ENCODE data around the gene PLXNA1.

PLXNA1 gene

DNA sequence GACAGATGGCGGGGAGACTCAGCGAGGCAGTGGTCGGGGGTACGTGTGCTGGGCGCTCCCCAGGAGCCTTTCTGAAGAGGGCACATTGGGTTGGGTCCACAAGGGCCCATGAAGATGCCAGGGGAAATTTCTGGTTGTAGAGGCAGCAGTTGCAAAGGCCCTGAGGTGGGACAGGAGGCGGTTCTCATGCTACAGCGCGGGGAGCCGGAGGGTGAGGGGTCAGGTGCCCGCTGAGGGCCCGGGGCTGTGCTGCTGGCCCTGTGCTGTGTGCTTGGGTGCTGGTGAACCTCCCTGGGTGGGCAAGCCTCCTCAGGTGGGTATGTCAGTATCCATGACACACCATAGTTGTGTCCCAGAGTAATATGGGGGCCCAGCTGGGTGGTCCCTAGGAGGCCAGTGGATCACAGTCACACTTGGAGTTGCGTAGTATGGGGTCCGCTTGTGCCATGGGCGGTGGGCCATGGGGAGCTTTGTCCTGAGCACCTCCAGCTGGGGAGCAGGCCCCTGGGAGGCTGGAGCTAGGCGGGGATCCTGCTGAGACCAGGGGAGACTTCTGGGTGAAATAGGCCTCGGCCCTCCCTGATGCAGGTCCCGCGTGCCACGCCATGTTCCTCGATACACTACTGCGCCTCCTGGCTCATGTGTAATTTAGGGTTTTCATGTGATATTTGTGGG, 44.3 kb downstream of the PLXNA1 start:
- TF ChIP-seq, protein P1, sequence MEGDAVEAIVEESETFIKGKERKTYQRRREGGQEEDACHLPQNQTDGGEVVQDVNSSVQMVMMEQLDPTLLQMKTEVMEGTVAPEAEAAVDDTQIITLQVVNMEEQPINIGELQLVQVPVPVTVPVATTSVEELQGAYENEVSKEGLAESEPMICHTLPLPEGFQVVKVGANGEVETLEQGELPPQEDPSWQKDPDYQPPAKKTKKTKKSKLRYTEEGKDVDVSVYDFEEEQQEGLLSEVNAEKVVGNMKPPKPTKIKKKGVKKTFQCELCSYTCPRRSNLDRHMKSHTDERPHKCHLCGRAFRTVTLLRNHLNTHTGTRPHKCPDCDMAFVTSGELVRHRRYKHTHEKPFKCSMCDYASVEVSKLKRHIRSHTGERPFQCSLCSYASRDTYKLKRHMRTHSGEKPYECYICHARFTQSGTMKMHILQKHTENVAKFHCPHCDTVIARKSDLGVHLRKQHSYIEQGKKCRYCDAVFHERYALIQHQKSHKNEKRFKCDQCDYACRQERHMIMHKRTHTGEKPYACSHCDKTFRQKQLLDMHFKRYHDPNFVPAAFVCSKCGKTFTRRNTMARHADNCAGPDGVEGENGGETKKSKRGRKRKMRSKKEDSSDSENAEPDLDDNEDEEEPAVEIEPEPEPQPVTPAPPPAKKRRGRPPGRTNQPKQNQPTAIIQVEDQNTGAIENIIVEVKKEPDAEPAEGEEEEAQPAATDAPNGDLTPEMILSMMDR (conservative IDR thresholded peaks at IDR 0.05; ENCODE audit: control insufficient read depth, insufficient read depth, low read depth, low read length), result no peak
- DNase-seq (ENCODE audit: low read depth), result no peak
- no peak overlapping the region for H3K4me3 ChIP-seq (ENCODE audit: control insufficient read depth, low read depth, low read length)

DNA sequence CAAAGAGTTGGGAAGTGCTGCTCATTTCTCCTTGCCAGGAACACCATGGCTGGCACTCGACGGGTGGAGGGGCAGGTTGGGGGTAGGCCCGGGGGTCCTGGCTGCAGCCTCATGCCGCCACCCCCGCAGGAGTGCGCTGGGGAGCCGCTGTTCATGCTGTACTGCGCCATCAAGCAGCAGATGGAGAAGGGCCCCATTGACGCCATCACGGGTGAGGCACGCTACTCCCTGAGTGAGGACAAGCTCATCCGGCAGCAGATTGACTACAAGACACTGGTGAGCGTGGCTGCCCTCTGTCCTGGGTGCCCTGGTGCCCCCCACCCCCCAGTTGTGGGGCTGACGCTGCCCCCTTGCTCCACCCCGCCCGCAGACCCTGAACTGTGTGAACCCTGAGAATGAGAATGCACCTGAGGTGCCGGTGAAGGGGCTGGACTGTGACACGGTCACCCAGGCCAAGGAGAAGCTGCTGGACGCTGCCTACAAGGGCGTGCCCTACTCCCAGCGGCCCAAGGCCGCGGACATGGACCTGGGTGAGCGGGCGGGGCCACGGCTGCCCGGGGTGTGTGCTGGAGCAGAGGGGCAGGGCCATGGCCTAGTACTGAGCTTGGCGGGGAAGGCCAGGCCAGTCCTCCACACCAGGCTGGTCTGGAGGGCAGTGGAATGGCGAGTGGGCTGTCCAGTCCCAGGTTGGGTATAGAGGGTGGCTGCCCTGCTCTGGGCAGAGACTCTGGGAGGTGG, 45.1 kb downstream of the PLXNA1 start:
- no peak for DNase-seq (ENCODE audit: low read depth)
- H3K4me3 ChIP-seq (ENCODE audit: control insufficient read depth, low read depth, low read length), result no peak overlapping the region
- TF ChIP-seq, protein P1 (conservative IDR thresholded peaks at IDR 0.05; ENCODE audit: control insufficient read depth, insufficient read depth, low read depth, low read length), result no peak

DNA sequence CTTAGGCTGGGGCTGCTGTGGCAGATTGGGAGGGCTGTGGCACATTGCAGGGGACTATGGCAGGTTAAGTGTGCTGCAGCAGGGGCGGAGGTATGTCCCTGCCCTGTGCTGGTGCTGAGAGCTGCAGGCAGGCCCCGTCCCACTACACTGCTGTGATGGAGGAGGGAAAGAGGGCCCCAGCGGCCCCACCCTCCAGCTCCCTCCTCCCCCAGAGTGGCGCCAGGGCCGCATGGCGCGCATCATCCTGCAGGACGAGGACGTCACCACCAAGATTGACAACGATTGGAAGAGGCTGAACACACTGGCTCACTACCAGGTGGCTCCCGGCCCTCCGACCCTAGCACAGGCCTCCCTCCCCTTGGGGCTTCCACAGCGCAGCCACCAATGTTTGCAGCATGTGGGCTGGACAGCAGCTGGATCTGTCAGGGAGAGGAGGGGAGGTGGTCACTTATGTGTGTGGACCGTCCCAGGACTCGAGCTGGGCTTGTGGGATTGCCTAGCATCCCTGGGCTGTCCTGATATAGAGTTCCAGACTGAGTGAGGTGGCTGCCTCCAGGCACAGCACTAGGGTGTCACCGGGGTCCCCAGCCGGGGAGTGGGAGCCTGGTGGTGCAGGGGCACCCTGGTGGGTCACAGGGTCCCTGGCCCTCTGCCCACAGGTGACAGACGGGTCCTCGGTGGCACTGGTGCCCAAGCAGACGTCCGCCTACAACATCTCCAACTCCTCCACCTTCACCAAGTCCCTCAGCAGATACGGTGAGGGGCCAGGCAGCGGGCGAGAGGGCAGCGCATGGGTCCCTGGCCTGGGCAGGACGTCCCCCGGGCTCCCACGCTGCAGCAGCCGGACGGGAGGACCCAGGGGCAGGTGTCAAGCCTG, 46.1 kb downstream of the PLXNA1 start:
- TF ChIP-seq, protein P1 (conservative IDR thresholded peaks at IDR 0.05; ENCODE audit: control insufficient read depth, insufficient read depth, low read depth, low read length), result no peak
- DNase-seq (ENCODE audit: low read depth), result no peak
- no peak overlapping the region for H3K4me3 ChIP-seq (ENCODE audit: control insufficient read depth, low read depth, low read length)

DNA sequence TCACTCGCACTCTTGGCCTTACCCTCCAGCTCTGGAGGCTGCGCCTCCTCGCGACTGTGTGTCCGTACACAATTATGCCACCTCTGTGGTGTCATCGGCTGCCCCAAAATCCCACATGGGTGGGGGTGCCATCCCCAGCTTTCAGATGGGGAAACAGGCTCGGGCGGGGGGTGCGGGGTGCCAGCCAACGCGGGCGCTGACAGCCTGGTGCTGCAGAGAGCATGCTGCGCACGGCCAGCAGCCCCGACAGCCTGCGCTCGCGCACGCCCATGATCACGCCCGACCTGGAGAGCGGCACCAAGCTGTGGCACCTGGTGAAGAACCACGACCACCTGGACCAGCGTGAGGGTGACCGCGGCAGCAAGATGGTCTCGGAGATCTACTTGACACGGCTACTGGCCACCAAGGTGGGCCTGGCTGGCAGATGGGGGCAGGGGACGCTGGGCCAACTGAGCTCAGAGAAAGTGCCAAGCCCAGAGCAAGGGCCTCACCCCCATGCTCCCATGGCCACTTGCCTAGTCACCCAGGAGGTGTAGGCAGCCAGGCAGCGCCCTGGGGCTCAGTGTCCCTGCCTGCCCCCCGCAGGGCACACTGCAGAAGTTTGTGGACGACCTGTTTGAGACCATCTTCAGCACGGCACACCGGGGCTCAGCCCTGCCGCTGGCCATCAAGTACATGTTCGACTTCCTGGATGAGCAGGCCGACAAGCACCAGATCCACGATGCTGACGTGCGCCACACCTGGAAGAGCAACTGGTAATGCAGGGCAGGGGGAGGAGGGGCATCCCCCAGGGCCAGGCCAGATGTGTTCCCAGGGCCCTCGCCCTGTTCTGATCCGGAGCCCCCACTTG, 47.0 kb downstream of the PLXNA1 start:
- TF ChIP-seq, protein P1 (conservative IDR thresholded peaks at IDR 0.05; ENCODE audit: control insufficient read depth, insufficient read depth, low read depth, low read length), result no peak
- H3K4me3 ChIP-seq (ENCODE audit: control insufficient read depth, low read depth, low read length), result no peak overlapping the region
- no peak for DNase-seq (ENCODE audit: low read depth)

DNA sequence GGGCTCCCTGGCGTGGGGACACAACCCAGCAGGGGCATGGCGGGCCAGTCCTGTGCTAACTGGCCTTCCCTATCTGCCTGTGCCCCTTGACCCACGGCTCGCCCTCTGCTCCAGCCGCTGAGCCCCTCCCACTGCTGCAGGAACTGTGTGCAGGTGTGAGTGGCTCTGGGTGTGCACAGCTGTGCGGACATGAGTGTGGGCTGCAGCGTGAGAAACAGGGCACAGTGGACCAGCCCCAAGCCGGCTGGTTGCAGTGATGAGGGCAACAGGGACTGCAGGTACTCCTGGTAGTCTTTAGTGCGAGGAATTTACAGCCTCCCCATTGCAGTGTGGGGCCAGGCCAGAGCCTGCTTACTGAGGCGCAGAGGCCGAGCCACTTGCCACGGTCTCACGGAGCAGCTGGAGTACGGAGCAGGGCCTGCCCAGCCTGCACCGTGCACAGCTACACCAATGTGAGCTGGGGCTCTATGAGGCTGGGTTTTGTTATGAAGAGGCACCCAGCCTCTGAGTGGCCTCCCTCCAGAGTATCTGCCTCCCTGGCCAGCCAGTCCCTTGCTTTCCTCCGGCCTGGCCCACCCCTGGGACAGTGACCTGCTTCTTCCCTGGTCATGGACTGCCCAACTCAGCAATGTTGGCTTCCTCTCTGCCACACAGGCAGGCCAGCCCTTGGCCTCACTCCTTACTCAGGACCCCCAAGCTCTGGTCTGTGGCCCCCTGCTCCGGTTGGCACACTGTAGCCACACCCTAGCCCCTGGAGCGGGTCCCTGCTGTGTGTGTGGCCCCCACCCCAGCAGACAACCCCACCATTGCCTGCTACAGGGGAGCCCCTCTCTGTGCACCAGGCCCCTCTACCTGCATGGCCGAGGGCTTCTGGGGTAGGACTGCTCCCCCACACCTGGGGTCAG, 47.8 kb downstream of the PLXNA1 start:
- no peak overlapping the region for H3K4me3 ChIP-seq (ENCODE audit: control insufficient read depth, low read depth, low read length)
- no peak for DNase-seq (ENCODE audit: low read depth)
- TF ChIP-seq, protein P1 (conservative IDR thresholded peaks at IDR 0.05; ENCODE audit: control insufficient read depth, insufficient read depth, low read depth, low read length), result no peak
